Measurements from ENCODE around the gene ATP6V0A4. TPM values are rescaled to one million over a fixed set of nuclear protein-coding genes. Genes with fewer than 3 reads are reported as not detected.
"Not testable (repeated sequence)": the region's sequence is repeated elsewhere in the genome, so short reads cannot be mapped to it uniquely, and the experiment has no call there.

Gene ATP6V0A4
- total RNA-seq, 4 donors from 2014 or later = not detected

DNA sequence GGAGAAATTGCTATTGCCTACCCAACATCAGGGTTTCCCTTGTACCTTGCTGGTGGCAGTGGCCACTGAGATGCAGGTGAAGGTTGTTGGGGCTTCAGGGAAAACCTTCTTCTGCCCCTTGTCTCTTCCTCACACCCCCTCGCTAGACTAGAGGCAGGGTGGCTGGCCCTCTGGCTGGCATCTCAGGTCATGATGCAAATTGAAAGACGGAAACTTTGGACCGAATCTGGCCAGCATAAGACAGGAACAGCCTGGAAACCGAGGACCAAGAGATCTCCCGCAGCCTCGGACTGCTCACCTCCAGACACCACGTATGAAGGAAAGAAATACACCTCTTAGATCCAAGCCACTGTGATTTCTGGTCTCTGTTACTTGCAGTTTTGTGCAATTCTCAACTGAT lies 99.7 kb downstream of the ATP6V0A4 start:
- Histone ChIP-seq H3K4me3 (no peak overlapping the region), H3K9me3 (no peaks in the 10 kb centered on the region), H3K27me3 (no peaks in the 10 kb centered on the region), H3K27ac (no peak overlapping the region), H3K4me1 (no peaks in the 10 kb centered on the region), H3K36me3 (no peaks in the 10 kb centered on the region)
- TF ChIP-seq POLR2A (IDR thresholded peaks at IDR 0.05) (no peak), EP300 (IDR thresholded peaks at IDR 0.05; ENCODE audit: low read depth) (no peak), POLR2AphosphoS5 (IDR thresholded peaks at IDR 0.05) (no peak)
- TF ChIP-seq, protein P1, sequence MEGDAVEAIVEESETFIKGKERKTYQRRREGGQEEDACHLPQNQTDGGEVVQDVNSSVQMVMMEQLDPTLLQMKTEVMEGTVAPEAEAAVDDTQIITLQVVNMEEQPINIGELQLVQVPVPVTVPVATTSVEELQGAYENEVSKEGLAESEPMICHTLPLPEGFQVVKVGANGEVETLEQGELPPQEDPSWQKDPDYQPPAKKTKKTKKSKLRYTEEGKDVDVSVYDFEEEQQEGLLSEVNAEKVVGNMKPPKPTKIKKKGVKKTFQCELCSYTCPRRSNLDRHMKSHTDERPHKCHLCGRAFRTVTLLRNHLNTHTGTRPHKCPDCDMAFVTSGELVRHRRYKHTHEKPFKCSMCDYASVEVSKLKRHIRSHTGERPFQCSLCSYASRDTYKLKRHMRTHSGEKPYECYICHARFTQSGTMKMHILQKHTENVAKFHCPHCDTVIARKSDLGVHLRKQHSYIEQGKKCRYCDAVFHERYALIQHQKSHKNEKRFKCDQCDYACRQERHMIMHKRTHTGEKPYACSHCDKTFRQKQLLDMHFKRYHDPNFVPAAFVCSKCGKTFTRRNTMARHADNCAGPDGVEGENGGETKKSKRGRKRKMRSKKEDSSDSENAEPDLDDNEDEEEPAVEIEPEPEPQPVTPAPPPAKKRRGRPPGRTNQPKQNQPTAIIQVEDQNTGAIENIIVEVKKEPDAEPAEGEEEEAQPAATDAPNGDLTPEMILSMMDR (IDR thresholded peaks at IDR 0.05) = no peak
- in situ Hi-C loops (cut with MboI; ENCODE audit: low pct_ligation_motif_present in 1 of 4, low pct_unique_long_range_greater_than_20kb in 1 of 4, low sequenced_read_pairs in 3 of 4) = no loop called here
- intact Hi-C loops (cut with DNase I; ENCODE audit: low total_unique reads) = no loop called here
- no peak for DNase-seq
- 92% methylated on average over 7 of the region's 7 CpGs; no CpG with 5 or more reads in 1 of the 2 donors for WGBS, 2 donors (ENCODE audit: low coverage in 1 of 2)

DNA sequence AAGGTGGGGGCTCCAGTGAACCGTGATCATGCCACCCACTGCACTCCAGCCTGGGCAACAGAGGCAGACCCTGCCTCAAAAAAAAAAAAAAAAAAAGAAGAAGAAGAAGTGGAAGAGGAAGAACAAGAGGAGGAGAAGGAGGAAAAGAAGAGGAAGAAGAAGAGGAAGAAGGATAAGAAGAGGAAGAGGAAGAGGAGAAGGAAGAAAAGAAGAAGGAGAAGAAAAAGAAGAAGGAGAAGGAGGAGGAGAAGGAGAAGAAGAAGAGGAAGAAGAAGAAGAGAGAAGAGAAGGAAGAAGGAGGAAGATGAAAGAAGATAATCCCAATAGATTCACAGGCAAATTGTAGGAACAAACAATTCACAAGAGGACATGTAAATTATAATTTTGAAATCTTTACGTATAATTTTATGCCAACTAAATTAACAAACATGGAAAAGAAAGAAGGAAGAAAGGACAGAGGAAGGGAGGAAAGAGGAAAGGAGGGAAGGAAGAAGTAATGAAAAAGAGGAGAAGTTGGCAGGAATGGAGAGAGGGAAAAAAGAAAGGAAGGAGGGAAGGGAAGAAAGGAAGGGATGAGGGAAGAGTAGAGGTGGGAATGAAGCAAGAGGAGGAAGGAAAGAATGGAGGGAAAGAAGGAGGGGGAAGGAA lies 100.3 kb downstream of the ATP6V0A4 start:
- intact Hi-C loops (cut with DNase I; ENCODE audit: low total_unique reads) = no loop called here
- 47 to 61% methylated on average over 1 to 2 of the region's 2 CpGs for WGBS, 2 donors (ENCODE audit: low coverage in 1 of 2)
- Histone ChIP-seq H3K9me3 (no peaks in the 10 kb centered on the region), H3K27ac (no peak overlapping the region), H3K4me3 (no peak overlapping the region), H3K4me1 (peaks cover 0 to 4% (median under 1%) of the 10 kb centered on the region in 4 donors), H3K27me3 (no peaks in the 10 kb centered on the region), H3K36me3 (no peaks in the 10 kb centered on the region)
- in situ Hi-C loops (cut with MboI; ENCODE audit: low pct_ligation_motif_present in 1 of 4, low pct_unique_long_range_greater_than_20kb in 1 of 4, low sequenced_read_pairs in 3 of 4) = no loop called here
- no peak for DNase-seq
- TF ChIP-seq POLR2AphosphoS5 (IDR thresholded peaks at IDR 0.05) = no peak

DNA sequence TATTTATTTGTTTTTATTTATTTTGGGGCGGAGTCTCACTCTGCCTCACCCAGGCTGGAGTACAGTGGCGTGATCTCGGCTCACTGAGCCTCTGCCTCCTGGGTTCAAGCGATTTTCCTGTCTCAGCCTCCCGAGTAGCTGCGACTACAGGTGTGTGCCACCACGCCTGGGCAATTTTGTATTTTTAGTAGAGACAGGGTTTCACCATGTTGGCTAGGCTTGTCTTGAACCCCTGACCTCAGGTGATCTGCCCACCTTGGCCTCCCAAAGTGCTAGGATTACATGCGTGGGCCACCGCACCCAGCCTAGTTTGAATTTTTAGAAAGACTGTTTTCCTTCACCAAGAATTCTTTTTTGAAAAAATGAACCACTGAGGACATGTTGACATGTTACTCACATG lies 102.2 kb downstream of the ATP6V0A4 start:
- H3K4me1 ChIP-seq; H3K36me3 ChIP-seq; H3K4me3 ChIP-seq; intact Hi-C loops (cut with DNase I; ENCODE audit: low total_unique reads); H3K27me3 ChIP-seq; DNase-seq; in situ Hi-C loops (cut with MboI; ENCODE audit: low pct_ligation_motif_present in 1 of 4, low pct_unique_long_range_greater_than_20kb in 1 of 4, low sequenced_read_pairs in 3 of 4); H3K9me3 ChIP-seq; H3K27ac ChIP-seq: not testable (repeated sequence)
- 88 to 93% methylated on average over 8 to 9 of the region's 9 CpGs for WGBS, 2 donors (ENCODE audit: low coverage in 1 of 2)

DNA sequence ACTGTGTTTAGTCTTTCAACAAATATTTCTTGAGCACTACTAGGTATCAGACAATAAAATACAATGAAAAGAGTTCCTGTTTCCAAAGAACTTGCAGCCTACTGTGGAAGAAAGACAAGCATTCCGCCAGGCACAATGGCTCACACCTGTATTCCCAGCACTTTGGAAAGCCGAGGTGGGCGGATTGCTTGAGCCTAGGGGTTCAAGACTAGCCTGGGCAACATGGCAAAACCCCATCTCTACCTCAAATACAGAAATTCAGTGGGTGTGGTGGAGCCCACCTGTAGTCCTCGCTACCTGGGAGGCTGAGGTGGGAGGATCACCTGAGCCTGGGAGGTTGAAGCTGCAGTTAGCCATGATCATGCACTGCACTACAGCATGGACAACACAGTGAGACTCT lies 102.9 kb downstream of the ATP6V0A4 start:
- Histone ChIP-seq H3K9me3 (no peaks in the 10 kb centered on the region), H3K27me3 (no peaks in the 10 kb centered on the region), H3K27ac (no peak overlapping the region), H3K4me1 (peaks cover 0 to 11% (median 2%) of the 10 kb centered on the region in 4 donors), H3K36me3 (no peaks in the 10 kb centered on the region), H3K4me3 (no peak overlapping the region)
- TF ChIP-seq POLR2AphosphoS5 (IDR thresholded peaks at IDR 0.05) (no peak), POLR2A (IDR thresholded peaks at IDR 0.05) (no peak), EP300 (IDR thresholded peaks at IDR 0.05; ENCODE audit: low read depth) (no peak)
- TF ChIP-seq, protein P1 (IDR thresholded peaks at IDR 0.05) = no peak
- in situ Hi-C loops (cut with MboI; ENCODE audit: low pct_ligation_motif_present in 1 of 4, low pct_unique_long_range_greater_than_20kb in 1 of 4, low sequenced_read_pairs in 3 of 4) (no loop called here), intact Hi-C loops (cut with DNase I; ENCODE audit: low total_unique reads) (no loop called here)
- DNase-seq = no peak
- WGBS, 2 donors (ENCODE audit: low coverage in 1 of 2) = 74 to 94% methylated on average over 3 to 4 of the region's 4 CpGs

DNA sequence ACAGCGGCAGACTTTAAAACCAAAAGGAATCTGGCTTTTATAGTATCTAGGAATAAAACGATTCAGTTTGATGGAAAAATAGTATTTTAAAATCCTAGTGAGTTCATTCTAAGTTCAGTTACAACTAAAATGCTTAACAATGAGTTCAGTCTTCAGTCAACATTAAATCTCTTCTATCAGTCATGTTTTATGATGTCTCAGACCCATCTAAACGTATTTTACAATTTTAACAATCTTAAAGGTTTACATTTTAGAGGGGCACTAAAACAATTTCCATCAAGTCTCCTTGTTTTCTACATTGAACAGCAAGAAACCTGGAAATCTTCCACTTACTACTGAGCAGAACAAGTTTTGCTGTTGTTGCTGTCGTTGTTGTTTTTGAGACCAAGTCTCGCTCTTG lies 106.8 kb downstream of the ATP6V0A4 start:
- in situ Hi-C loops (cut with MboI; ENCODE audit: low pct_ligation_motif_present in 1 of 4, low pct_unique_long_range_greater_than_20kb in 1 of 4, low sequenced_read_pairs in 3 of 4) (no loop called here), intact Hi-C loops (cut with DNase I; ENCODE audit: low total_unique reads) (no loop called here)
- Histone ChIP-seq H3K27me3 (no peaks in the 10 kb centered on the region), H3K27ac (peak overlapping the region in 3 of 4 donors; percentile 8 to 62 (median 61)), H3K4me1 (peaks cover 0 to 11% (median 2%) of the 10 kb centered on the region in 4 donors), H3K4me3 (no peak overlapping the region), H3K36me3 (no peaks in the 10 kb centered on the region), H3K9me3 (no peaks in the 10 kb centered on the region)
- WGBS, 2 donors (ENCODE audit: low coverage in 1 of 2) = 28 to 39% methylated on average over 4 to 5 of the region's 5 CpGs
- DNase-seq = no peak
- TF ChIP-seq, protein P1 (IDR thresholded peaks at IDR 0.05) = no peak
- TF ChIP-seq POLR2AphosphoS5 (IDR thresholded peaks at IDR 0.05) = no peak
- no peak for TF ChIP-seq EP300 (IDR thresholded peaks at IDR 0.05; ENCODE audit: low read depth)
